Measurements from ENCODE around the gene DGKH.

DNA sequence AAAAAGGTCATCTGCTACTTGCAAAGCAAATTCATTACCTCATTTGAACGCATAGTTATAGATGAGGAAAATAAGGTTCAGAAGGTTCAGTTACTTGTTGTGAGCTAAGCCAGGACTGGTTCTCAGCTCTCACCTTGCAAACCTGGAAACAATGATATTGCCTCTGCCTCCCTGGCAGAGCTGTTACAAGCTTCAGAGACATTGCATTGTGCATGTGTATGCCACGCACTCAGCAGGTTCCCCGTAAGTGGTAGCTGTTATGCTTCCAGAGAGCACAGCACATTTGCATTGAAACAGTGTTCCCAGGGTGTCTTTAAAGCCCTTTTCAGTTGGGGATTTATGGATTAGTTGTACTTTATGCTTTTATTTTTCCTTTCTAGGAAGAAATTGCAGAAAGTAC lies 80.6 kb downstream of the DGKH start:
- TF ChIP-seq POLR2A (IDR thresholded peaks at IDR 0.05): no peak
- TF ChIP-seq, protein P1, sequence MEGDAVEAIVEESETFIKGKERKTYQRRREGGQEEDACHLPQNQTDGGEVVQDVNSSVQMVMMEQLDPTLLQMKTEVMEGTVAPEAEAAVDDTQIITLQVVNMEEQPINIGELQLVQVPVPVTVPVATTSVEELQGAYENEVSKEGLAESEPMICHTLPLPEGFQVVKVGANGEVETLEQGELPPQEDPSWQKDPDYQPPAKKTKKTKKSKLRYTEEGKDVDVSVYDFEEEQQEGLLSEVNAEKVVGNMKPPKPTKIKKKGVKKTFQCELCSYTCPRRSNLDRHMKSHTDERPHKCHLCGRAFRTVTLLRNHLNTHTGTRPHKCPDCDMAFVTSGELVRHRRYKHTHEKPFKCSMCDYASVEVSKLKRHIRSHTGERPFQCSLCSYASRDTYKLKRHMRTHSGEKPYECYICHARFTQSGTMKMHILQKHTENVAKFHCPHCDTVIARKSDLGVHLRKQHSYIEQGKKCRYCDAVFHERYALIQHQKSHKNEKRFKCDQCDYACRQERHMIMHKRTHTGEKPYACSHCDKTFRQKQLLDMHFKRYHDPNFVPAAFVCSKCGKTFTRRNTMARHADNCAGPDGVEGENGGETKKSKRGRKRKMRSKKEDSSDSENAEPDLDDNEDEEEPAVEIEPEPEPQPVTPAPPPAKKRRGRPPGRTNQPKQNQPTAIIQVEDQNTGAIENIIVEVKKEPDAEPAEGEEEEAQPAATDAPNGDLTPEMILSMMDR (IDR thresholded peaks at IDR 0.05): no peak

Data from ovary (tissue), 3 donors.